OCI-LY1 (cell line): ENCODE measurements around the gene TRAPPC14.

Experiments
- H2AFZ ChIP-seq: fragments of 200-600 bp; sonication (generic), shearing (Covaris generic); 2 replicates; pipeline ENCODE4 v1.6.0; 2014; ENCODE audit warnings: antibody characterized with exemption, mild to moderate bottlenecking, low read length
- H3F3A ChIP-seq: fragments of 200-600 bp; sonication (generic), shearing (Covaris generic); 2 replicates; pipeline ENCODE4 v1.6.0; 2014; ENCODE audit warnings: mild to moderate bottlenecking, antibody characterized with exemption, low read length, moderate library complexity; ENCODE audit not compliant: insufficient read depth
- H3K27ac ChIP-seq: fragments of 200-600 bp; sonication (generic); 2 replicates; pipeline ENCODE4 v1.5.1; 2014; ENCODE audit warnings: low read length, mixed run types, mild to moderate bottlenecking, low read depth; ENCODE audit not compliant: poor library complexity, severe bottlenecking
- H3K27me3 ChIP-seq: fragments of 200-600 bp; sonication (generic); 2 replicates; pipeline ENCODE4 v1.6.0; 2014; ENCODE audit warnings: antibody characterized with exemption, mild to moderate bottlenecking, low read length, moderate library complexity; ENCODE audit not compliant: insufficient read depth
- H3K36me3 ChIP-seq: fragments of 200-600 bp; sonication (generic); 2 replicates; pipeline ENCODE4 v1.6.1; 2014; ENCODE audit warnings: mild to moderate bottlenecking, antibody characterized with exemption, low read length, moderate library complexity, mixed read lengths; ENCODE audit not compliant: insufficient read depth
- H3K4me1 ChIP-seq: fragments of 200-600 bp; sonication (generic); 2 replicates; pipeline ENCODE4 v1.5.1; 2014; ENCODE audit warnings: mild to moderate bottlenecking, low read length, moderate library complexity; ENCODE audit not compliant: insufficient read depth, severe bottlenecking
- H3K4me2 ChIP-seq: fragments of 200-600 bp; sonication (generic), shearing (Covaris generic); 2 replicates; pipeline ENCODE4 v1.6.1; 2014; ENCODE audit warnings: low read length
- H3K4me3 ChIP-seq: fragments of 200-600 bp; sonication (generic); 2 replicates; pipeline ENCODE4 v1.5.1; 2014; ENCODE audit warnings: low read length, low read depth, mild to moderate bottlenecking, mixed read lengths; ENCODE audit not compliant: poor library complexity, severe bottlenecking
- H3K79me2 ChIP-seq: fragments of 200-600 bp; shearing (Covaris generic); 2 replicates; pipeline ENCODE4 v1.6.1; 2016; ENCODE audit warnings: mixed run types, low read length, mixed read lengths; ENCODE audit not compliant: insufficient read depth
- H3K9ac ChIP-seq: fragments of 200-600 bp; sonication (generic), shearing (Covaris generic); 2 replicates; pipeline ENCODE4 v1.6.1; 2014; ENCODE audit warnings: mild to moderate bottlenecking, low read length, mixed read lengths
- H3K9me2 ChIP-seq: fragments of 200-600 bp; sonication (generic), shearing (Covaris generic); 2 replicates; pipeline ENCODE4 v1.6.1; 2014; ENCODE audit warnings: low read depth, mild to moderate bottlenecking, low read length, mixed read lengths
- H3K9me3 ChIP-seq: fragments of 200-600 bp; shearing (Covaris generic); 2 replicates; pipeline ENCODE4 v1.6.1; 2014; ENCODE audit warnings: low read length, mixed read lengths
- H4K20me1 ChIP-seq: fragments of 200-600 bp; sonication (generic), shearing (Covaris generic); 2 replicates; pipeline ENCODE4 v1.6.0; 2016; ENCODE audit warnings: mild to moderate bottlenecking, low read length; ENCODE audit not compliant: insufficient read depth
- EZH2 ChIP-seq: fragments of 200-600 bp; sonication (generic), shearing (Covaris generic); IDR thresholded peaks from 2 replicates; pipeline ENCODE4 v1.8.0; 2017; ENCODE audit warnings: borderline replicate concordance, mixed run types, mild to moderate bottlenecking, antibody characterized with exemption, low read length, moderate library complexity, mixed read lengths
- TF ChIP-seq, protein P1 (sequence below): fragments of 200-600 bp; sonication (generic), shearing (Covaris generic); IDR thresholded peaks from 2 replicates; pipeline ENCODE4 v1.5.1; 2017; ENCODE audit warnings: mild to moderate bottlenecking, antibody characterized with exemption, low read length, moderate library complexity, mixed read lengths

TRAPPC14 gene

DNA sequence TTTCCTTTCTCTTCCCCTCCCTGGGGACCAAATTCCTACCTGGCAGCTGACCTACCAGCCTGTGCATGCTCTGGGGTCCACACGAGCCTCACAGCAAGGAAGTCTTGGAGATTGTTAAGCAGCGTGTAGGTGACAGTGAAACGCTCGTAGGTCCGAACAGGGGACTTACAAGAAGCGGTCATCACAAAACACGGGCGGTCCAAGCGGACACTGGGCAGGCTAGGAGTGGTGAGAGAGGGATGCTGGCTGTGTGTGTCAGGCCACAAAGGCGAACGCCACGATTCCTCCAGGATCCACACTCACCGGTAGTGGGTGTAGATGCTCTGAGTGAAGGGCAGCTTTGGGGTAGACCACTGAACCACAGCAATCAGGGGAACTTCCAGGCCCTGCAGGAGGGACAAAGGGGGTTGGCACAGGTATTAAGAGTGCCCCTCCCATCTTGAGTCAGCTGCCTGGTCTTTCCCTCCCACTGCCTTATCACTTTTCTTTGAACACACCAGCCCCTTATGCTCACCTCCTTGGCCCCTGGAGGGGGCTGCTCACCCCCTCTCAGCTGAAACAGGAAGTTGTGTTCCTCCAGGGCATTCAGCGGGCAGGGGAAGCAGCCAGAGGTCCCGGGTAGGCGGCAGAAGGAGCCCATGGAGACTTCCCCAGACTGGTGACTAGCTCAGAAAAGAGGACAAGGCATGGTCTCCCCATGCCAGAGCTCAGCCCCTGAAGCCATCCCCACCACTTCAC is 2.0 kb downstream of the TRAPPC14 start:
- H3K27ac ChIP-seq: peak overlapping the region; percentile 65
- peak overlapping the region; percentile 83 for H3K4me3 ChIP-seq
- H2AFZ ChIP-seq: no peak overlapping the region
- H3K27me3 ChIP-seq: no peaks in the 10 kb centered on the region
- H3F3A ChIP-seq: no peaks in the 10 kb centered on the region
- TF ChIP-seq, protein P1, sequence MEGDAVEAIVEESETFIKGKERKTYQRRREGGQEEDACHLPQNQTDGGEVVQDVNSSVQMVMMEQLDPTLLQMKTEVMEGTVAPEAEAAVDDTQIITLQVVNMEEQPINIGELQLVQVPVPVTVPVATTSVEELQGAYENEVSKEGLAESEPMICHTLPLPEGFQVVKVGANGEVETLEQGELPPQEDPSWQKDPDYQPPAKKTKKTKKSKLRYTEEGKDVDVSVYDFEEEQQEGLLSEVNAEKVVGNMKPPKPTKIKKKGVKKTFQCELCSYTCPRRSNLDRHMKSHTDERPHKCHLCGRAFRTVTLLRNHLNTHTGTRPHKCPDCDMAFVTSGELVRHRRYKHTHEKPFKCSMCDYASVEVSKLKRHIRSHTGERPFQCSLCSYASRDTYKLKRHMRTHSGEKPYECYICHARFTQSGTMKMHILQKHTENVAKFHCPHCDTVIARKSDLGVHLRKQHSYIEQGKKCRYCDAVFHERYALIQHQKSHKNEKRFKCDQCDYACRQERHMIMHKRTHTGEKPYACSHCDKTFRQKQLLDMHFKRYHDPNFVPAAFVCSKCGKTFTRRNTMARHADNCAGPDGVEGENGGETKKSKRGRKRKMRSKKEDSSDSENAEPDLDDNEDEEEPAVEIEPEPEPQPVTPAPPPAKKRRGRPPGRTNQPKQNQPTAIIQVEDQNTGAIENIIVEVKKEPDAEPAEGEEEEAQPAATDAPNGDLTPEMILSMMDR: no peak
- H3K9me2 ChIP-seq: no peaks in the 10 kb centered on the region
- peak overlapping the region; percentile 86; the same call in 1 of the 2 replicates for H3K9ac ChIP-seq
- H3K79me2 ChIP-seq: no peaks in the 10 kb centered on the region
- H3K9me3 ChIP-seq: no peaks in the 10 kb centered on the region
- H3K36me3 ChIP-seq: peaks cover 54% of the 10 kb centered on the region
- H3K4me2 ChIP-seq: peak overlapping the region; percentile 96
- peaks cover 68% of the 10 kb centered on the region for H3K4me1 ChIP-seq
- H4K20me1 ChIP-seq: no peaks in the 10 kb centered on the region

DNA sequence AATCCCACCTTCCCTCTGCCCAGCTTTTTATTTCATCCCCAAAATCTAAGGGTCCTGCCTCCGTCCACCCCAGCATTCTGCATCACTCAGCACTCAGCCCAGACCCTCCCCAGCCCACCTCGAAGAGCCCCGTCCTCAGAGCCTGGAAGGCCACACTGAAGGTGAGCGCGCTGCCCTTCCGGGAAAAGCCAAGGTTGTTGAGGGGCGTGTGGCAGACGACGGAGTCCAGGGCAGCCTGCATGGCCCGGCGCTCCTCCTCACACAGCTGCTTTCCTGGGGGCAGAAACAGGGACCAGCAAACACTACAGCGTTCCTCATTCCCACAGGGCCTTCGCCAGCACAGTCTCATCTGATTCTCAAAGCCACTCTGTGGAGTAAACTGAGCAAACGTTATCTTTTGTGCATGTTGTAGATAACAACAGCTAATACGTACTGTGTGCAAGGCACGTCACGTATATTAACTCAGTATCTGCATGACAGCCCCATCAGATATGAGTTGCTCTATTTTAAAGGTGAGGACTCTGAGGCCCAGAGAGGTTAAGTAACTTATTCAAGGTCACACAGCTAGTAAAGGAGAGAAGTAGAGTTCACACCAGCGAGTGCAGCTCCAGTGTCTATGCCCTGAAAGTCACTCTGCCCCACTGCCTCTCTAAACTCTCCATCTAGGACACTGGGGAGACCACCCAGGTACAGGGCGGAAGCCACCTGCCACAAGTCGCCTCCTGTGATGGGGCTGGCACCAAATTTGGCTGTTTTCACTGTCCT is 2.8 kb downstream of the TRAPPC14 start:
- Histone ChIP-seq H3K4me2 (peak overlapping the region; percentile 96; the same call in 1 of the 2 replicates), H3K36me3 (peaks cover 56% of the 10 kb centered on the region), H3F3A (no peaks in the 10 kb centered on the region), H3K79me2 (no peaks in the 10 kb centered on the region), H2AFZ (no peak overlapping the region), H3K4me1 (peaks cover 70% of the 10 kb centered on the region), H3K9me3 (no peaks in the 10 kb centered on the region), H3K4me3 (no peak overlapping the region), H4K20me1 (no peaks in the 10 kb centered on the region), H3K9ac (no peak overlapping the region), H3K9me2 (no peaks in the 10 kb centered on the region), H3K27me3 (no peaks in the 10 kb centered on the region), H3K27ac (peak overlapping the region; percentile 65)
- TF ChIP-seq, protein P1: no peak

DNA sequence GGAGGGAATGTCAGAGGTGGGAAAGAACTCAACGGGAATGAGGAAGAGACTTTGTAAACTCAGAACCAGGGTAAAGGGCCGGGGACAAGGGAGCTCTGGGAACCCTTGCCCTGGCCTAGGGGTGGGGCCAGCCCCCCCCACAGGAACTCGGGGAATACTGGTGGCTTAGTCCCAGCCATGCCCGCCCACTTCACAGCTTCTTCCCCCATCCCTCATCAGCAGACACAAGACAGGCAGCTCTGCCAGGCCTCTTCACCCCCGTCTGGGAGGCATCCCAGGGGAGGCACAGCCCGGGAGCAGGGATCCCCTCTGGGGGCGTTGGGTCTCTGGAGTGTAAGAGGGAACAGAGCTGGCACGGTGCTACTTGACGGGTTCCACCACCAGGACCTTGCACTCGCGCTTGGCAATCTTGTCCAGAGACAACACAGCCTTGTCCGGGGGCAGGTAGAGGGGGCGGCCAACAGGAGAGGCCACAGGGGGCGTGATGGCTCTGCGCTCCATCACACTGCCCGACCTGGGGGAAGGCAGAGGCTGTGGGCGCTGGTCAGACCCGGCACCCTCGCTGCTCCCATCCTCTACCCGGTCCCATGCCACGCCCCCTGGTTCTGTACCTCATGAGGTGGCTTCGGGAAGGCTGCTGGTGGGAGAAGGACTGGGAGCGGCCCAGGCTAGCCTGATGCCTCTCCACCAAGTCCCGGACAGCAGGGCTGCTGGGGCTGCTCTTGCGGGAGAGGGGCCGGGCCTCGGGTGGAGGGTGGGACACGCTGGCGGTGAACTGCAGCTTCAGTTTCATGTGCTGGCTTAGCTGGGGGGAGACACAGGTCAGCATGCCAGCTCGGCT is 3.7 kb downstream of the TRAPPC14 start:
- no peak overlapping the region for H3K27ac ChIP-seq
- peaks cover 60% of the 10 kb centered on the region for H3K36me3 ChIP-seq
- no peaks in the 10 kb centered on the region for H4K20me1 ChIP-seq
- H3K27me3 ChIP-seq: no peaks in the 10 kb centered on the region
- H3F3A ChIP-seq: peaks cover 5% of the 10 kb centered on the region; the same call in 1 of the 2 replicates
- H3K4me1 ChIP-seq: peaks cover 78% of the 10 kb centered on the region
- TF ChIP-seq EZH2: no peak
- TF ChIP-seq, protein P1: no peak; the same call in 1 of the 2 replicates
- no peak overlapping the region for H3K4me3 ChIP-seq
- peaks cover 6% of the 10 kb centered on the region for H3K79me2 ChIP-seq
- H3K9me3 ChIP-seq: no peaks in the 10 kb centered on the region
- H3K4me2 ChIP-seq: no peak overlapping the region
- no peak overlapping the region for H3K9ac ChIP-seq
- H2AFZ ChIP-seq: no peak overlapping the region
- H3K9me2 ChIP-seq: no peaks in the 10 kb centered on the region
